SKM-1 (cell line): ENCODE results near the gene KIRREL3.

Experiments
- DNase-seq: peaks from one replicate; lab custom pipeline; 2025; ENCODE audit not compliant: unreplicated experiment; lab: John Stamatoyannopoulos, UW

KIRREL3 gene

DNA sequence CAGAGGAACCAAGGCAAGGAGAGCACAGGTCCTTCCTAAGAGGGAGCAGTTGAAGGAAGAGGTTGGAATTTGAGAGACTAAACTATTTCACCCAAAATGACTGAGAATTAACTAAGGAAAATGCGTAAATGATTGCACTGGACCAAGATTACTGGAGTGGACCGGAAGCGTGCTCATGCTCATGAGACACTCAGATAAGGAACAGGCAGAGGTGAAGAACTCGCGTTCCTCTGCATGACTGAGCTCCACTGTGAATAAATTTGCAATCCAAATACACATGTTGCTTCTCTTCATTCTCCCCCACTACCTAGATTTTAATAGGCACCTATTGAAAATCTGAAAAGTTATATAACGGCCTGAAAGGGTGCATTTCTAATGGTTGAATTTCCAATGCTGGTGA, 207.0 kb downstream of the KIRREL3 start:
- DNase-seq = no peak

DNA sequence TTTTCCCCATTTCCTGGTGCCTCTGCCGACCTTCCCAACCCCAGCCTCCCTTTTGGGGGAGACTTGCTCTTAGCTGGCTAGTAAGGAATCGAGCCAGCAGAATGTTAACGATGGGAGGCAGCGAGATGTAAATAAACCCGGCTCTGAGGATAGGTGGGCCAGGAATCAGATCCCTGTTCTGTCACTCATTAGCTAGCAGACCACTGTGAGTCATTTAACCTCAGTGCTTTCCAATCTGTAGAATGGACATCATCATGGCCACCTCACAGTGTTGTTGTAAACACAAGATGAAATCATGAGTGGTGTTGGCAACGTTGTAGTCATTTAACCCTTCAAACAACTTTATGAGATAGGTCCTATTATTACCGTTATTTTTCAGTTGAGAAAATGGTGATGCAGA, 208.6 kb downstream of the KIRREL3 start:
- no peak for DNase-seq

DNA sequence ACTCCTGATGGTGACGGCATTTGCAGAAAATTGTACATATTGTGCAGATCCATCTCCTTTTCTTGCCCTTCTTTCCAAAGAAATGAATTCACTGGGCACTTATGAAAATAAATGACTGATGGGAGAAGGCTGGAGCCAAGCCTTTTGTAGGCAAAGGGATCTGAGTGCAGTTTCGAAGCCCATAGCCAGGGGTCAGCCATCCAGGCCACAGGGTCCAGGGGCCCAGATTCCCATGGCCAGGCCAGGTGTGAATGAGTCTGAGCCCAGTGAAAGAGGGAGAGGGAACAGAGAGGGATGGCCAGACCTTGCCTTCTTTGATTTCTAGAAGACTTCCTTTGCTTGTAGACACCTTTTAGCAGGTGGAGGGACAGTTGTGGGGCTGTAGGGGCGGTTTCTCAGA, 209.1 kb downstream of the KIRREL3 start:
- DNase-seq = no peak

DNA sequence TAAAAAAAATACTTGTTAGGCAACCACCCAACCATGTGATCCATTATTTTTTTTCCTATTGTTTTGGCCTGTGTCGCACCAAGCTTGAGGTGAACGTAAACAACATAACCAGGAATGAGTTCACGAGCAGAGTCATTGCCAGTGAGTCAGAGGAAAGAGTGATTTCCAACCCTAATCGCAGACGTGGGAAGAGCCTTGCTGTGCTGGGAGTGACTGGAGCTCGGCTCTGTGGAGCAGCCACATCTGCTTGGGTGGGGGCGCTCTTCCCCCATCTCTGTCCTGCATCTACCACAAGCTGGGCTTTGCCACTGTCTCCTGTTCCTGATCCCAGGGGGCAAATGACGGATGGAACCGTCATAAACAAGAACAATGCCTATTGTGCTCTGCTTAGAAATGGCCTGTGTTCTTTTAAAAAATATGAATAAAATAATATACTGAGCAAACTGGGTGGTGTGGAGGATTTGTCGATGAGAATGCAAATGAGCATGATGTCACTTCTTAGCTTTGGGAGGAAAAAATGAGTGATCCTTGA, 210.0 kb downstream of the KIRREL3 start:
- no peak for DNase-seq

DNA sequence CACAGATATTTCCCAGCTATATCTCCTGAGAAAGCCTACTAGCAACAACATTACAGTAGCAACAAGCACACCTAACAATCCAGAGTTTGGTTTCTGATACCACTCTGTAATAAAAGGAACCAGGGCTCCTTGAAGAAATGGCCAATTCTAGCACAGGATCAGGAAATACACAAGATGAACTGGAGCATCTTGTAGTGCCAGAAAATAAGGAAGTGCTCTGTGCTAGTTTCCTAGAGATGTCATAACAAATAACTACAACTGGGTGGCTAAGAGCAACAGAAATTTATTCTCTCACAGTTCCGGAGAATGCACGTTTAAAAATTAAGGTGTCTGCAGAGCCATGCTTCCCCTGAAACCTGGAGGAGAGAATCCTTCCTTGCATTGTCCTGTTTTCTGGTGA, 217.8 kb downstream of the KIRREL3 start:
- no peak for DNase-seq

DNA sequence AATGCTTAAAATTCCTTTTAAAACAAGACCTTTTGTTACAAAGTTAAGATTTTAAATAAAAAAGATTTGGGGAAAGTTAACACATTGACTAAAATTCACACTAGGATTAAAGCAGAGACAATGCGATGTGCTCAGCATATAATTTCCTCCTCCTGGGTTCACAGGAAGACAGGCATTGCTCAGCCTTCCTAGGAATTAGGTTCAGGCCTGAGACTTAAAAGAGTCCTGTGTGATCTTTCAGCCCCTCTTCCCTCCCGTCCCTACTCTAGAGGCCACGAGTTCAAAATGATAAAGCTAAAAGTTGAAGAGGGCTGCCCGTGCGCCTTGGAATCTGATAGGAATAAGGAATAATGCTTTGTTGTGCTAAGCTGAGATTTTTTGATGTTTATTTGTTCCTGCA, 218.6 kb downstream of the KIRREL3 start:
- no peak for DNase-seq

DNA sequence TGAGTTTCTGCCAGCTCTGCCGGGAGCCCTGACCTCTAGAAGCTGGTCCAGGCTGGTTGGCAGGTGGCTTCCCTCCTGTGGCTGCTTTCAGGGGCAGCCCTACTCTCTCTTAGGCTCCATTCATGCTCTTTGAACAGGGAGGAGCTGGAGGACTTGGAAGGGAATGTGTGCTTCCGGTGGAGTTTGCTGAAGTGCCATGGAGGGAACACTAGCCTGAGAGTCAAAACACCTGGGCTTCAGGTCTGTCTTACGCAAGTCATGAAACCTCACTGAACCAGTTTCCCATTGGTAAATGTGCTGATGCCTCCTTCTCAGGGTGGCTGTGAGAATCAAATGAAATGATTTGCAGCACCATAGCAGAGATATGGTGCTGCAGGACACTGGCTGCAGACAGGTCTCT, 224.5 kb downstream of the KIRREL3 start:
- DNase-seq = no peak

DNA sequence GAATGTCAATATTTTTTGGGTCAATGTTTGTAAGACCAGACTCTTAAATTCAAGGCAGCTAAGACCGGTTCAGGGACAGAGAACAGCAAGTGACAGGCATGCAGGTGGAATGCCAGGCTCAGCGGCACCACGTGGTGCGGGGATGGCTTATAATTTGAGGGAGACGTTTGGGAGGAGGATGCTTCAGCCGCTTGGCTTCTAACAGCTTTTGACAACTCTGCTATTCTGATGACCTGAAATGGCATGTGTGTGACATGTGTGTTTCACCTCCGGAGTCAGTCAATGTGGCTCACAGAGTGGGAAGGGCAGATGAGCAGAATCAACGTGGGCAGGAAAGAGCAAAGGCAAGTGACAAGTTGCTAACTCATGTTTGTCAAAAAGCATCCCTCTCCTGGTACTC, 228.3 kb downstream of the KIRREL3 start:
- no peak for DNase-seq

DNA sequence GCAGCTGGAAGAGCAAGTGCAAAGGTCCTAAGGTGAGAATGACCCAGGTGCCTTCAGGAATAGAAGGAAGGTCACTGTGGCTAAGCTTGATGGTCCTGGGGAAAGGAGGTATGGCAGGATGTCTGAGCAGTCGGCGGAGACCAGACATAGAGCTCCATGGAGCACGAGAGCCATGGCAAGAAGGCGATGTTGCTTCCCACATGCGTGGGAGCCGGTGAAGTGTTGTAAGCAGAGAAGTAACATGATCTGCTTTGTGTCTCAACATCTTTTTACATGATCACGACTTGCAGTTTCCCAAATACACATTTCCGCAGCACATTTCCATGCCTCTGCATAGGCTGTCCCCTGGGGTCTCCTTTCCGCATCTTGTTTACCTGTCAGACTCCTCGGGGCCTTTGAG, 231.9 kb downstream of the KIRREL3 start:
- no peak for DNase-seq

DNA sequence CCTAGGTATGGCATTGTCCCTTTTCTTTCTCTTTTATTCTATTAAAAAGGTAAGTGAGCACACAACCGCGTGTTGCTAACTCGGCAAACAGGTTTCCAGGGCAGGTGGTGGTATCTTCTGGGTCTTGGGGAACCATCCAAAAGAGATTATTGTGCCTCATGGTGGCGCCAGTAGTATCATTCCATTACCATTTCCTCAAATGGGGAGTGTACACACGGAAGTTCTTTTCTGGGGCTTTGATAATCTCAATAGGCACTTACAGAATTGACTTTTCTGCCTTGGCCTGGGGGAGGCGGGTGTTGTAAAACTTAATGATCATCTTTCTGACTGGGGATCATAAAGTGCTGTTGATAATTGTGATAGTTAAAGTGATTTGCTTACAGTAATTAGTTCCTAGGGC, 234.1 kb downstream of the KIRREL3 start:
- DNase-seq = no peak

DNA sequence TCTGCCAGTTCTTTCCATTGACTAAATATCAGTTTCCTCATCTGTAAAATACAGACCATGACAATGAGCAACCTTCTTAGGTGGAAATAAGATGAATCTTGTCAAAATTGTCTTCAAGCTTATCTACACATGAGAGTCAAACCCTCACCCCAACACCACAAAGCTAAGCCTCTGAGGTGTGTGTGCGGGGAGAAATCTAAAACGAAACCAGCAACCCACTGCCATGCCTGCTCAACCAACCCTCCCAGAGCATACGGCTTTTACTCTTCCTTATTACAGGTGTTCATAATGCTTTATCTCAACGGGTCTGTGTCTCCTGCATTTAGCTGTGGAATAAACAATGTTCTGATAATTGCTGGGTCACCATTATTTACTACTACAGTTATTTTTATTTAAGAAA, 235.4 kb downstream of the KIRREL3 start:
- DNase-seq = no peak

DNA sequence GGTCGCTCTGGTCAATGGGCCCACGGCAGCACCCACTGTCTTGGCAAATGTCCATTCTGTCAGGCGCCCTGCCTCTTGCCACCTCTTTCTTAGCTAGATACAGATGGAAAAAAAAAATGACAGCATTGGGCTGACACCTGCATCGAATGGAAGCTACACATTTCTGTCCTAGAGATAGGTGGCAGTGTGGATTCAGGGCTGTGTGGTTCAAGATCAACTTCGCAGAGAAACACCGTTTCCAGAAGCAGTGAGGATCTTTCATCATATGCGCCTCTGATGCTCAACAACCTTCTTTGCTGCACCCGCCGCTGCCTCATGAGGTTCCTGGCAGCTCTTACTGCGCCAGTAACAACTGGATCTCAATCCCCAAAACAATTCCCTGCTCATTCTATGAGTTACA, 236.3 kb downstream of the KIRREL3 start:
- DNase-seq = no peak

DNA sequence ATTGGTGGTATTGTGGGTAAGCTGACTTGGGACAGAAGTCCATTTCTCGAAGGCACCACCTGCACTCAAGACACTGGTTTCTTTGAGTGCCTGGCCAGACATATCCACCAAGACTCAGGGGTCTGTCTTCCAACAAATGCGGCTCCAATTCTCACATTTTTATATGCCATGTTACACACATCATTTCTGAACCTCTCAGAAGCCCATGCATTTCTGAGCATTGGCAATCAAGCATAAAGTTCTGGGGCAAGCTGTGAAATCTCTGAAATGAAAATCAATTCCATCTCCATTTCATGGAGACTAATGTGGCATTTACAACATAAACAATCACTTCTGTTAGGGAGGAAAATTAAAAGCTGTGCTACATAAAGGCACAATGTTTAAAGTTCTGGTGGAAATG, 243.7 kb downstream of the KIRREL3 start:
- no peak for DNase-seq

DNA sequence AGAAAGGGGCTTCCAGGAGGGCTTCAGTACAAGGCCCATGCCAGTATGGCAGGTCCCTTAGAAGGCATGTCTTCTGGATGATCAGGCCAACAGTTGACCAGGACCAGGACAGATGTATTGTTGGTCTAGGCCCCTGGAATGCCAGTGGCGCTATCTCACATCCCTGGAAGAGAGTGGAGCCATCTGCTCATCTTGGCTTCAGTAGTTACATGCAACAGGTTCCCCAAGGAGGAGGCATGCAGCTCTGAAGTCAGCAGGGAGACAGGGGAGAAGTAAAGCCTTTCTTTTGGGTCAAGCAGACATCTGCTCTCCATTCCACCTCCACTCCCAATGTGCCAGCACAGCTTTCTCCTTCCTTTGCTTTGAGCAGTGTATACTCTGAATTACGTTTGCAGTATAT, 244.1 kb downstream of the KIRREL3 start:
- no peak for DNase-seq

DNA sequence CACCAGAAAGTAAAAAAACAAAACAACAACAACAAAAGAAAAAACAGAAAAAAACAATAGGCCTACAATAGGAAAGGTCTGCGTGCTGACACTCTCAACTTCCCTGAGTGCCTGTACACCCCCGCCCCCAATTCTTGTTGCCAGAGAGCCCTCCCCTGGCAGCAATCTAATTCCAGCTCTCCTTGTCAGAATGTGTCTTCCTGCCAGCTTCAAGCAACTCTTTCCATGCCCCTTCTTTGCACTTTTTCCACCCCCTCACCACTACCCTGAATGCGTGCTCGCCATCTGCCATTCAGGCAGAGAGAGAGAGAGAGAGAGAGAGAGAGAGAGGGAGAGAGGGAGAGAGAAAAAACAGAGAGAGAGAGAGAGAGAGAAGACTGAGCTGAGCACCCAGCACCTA, 245.0 kb downstream of the KIRREL3 start:
- no peak for DNase-seq

DNA sequence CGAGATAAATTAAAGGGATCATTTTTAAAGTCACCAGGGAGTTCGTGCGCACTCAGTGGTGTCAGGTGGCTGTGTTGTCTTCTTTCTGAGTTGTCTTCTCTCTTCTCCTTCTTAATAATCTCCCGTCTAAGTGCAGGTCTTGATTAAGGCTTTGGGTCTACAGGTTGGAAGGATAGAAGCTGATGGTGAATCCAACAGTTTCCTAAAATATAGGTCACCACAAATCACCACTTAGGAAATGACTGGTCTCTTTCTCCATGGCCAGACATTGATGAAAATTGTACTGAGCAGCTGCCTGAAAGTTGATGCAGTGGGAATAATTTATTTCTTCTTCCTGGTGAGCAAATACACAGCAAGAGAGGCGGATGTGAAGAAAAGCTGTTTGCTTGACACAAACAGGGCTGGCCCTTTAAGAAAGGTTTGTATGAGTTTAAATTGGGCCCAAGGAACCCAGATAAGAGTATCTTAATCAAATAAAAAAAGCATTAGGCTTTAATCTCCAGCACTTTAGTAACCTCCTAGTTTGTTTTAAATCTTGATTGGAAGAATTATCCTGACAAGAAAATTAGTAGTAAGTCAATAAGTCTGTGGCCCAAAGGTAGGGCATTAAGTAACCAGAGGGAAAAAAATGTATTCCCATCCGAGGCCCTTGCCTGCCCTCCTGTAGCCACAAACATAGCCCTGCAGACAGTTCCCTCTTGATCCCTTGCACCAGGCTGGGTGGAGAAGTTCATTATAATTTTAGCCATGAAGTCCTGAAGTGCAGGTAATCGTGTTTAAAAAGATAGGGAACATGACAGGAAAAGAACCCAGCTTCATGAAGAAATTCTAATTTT, 245.8 kb downstream of the KIRREL3 start:
- no peak for DNase-seq

DNA sequence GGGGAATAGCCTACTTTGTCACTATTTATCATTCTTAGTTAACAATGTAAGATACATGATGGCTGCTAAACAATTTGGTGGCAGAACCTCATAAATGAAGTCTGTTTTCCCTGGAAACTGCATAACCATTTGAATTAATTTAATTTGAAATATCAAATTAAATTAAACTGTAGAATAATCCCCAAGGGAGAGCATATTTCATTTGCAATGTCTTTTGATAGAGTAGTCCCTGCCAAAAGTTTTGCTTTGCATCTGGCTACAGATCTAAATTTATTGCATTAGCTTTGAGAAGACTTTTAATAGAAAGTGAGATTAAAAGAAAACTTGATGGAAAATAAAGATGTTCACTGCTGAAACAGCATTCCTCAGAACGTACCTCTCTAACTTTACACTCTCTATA, 246.6 kb downstream of the KIRREL3 start:
- DNase-seq = no peak

DNA sequence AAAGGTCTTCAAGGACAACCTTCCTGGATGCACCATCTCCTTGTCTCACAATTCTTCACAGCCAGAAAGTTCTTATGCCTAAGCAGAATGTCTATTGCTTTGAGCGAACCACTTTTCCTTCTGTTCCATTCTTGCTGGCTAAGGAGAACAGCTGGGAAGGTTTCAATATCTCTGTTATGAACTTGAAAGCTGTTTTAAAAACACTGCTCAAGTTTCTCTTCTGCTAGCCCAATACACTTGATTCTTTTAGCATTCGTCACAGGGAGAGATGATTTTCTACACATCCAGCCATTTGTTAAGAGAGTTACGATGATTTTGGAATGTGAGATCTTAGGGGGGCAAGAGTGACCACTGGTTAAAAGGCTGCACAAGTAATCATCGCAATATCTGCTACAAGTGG, 249.3 kb downstream of the KIRREL3 start:
- no peak for DNase-seq

DNA sequence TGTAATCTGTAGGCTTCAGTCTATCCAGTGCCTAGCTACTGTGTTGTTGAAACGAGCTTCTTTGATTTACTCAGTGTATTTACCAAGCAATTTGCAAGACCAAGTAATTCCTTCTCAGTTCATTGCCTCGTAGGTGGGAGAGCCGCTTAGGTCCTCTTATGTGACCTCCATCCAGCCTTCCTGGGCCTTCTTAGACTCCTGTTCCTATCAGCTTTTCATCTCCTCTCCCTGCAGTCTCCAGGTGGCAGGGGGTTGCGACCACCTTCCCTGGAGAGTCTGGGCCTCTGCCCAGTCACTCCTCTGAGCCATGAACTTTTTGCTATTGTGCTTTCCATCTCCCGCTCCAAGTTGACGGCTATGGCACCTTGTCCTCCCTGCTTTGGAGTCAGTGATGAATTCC, 251.8 kb downstream of the KIRREL3 start:
- DNase-seq = no peak

DNA sequence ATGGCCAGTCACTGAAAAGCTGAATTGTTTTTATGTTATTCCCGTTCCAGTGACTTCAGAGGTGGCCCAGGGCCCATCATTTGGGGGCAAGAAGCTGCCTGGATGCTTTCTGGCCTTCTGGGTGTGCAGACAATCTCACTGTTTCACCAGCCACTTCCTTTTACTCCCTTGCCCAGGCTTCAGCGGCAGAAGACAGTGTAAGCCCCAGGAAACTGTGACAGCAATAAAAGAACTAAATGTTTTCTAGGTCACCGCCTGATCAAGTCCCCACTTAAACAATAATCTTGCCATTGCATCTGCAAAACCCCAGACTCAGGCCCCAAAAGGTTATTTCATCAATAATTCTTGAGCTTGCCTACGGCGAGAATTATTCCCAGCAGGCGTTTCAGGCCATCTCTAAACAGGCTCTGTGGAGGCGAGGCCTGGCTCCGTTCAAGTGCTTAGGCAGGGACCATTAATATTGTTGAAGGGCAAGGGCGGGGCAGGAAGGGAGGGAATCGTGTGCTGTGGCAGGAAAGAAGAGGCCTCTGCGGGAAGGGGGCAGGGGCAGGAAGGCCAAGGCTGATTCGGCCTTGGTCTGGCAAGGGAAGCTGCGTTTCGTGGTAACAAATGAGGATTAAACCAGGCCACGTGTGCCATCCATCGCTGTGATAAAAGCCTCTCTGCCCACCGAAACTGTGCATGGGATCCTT, 252.3 kb downstream of the KIRREL3 start:
- no peak for DNase-seq

DNA sequence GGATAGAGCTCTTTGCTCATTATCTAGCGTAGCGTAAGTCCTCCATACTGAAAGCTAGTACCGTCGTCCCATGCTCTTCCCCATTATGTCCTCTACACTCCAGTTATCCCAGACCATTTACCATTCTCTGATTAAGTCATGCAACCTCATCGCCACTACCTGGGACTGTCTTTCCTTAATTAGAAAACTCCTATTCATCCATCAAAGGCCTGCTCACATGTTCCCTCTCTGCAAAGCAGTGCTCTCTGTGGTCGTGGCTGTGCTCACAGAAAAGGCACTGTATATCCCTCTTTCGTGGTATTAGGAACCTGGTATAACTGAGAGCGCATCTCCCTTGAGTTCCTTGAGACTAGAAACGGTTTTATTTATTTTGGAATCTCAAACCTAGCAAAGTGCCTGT, 253.3 kb downstream of the KIRREL3 start:
- DNase-seq = no peak

DNA sequence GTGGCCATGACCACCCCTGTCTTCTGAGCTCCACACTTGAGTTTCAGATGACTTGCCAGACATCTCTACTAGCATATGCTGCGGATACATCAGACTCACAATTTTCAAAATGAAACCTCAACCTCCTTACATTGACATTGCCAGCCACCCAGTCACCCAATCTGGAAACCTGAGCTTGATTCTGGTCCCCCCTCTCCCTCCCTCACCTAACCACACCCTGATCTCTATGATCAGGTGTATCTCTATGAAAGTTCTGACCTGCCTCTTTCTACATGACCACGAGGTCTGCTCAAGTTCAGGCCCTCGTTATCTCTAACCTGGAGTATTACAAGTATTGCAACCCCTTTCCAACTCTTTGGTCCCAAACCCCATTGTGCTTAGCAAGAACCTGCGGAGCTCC, 254.1 kb downstream of the KIRREL3 start:
- DNase-seq = no peak

DNA sequence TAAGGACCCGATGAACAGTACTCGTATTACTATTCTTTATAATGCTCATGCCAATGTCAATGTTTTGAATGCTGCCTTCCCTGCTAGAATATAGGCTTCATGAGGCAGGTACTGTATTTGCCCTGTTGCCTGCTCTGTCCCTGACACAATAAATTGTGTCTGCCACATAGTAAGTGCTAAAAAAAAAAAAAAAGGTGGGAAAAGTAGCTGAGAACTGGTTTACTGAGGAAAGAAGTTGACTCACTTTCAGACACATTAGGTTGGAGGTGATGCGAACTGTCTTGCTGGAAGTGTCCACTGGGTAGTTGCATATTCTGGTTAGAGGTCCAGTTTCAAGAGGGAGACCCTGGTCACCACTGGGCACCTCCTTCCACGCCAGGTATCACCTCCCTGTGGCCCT, 255.9 kb downstream of the KIRREL3 start:
- DNase-seq = no peak
